WTC11 (cell line): ENCODE results near the gene FKBP1A. TPM values are rescaled to one million over a fixed set of nuclear protein-coding genes. Genes with fewer than 3 reads are reported as not detected.

ENCODE experiments used
- ATAC-seq: fragments of 200-7000 bp; cut with Tn5 transposase; 2 replicates; pipeline ENCODE4 v1.10.0; 2021; ENCODE audit warnings: mild to moderate bottlenecking, moderate library complexity
- CTCF ChIA-PET: fragments of 300-600 bp; sonication (Branson Sonifier 250); formaldehyde crosslinking; loops from one replicate; lab custom pipeline; 2021; ENCODE audit warnings: antibody characterized with exemption; lab: Charles Lee
- POLR2A ChIA-PET: fragments of 350-600 bp; sonication (Branson Sonifier 250); formaldehyde crosslinking; loops from one replicate; lab custom pipeline; 2021; ENCODE audit warnings: antibody characterized with exemption; lab: Charles Lee
- DNase-seq: peaks from one replicate; pipeline ENCODE4 v3.0.0; 2021; ENCODE audit warnings: low spot score
- H3K27ac Mint-ChIP-seq: 2 replicates; pipeline ENCODE4 v1.8.0; 2021; ENCODE audit warnings: mixed read lengths
- H3K27me3 Mint-ChIP-seq: 2 replicates; pipeline ENCODE4 v1.8.0; 2021; ENCODE audit warnings: low read depth, mild to moderate bottlenecking, moderate library complexity, mixed read lengths
- H3K36me3 Mint-ChIP-seq: 2 replicates; pipeline ENCODE4 v1.8.0; 2021; ENCODE audit warnings: mixed read lengths
- H3K4me1 Mint-ChIP-seq: 2 replicates; pipeline ENCODE4 v1.8.0; 2022; ENCODE audit warnings: mixed read lengths
- H3K4me3 Mint-ChIP-seq: 2 replicates; pipeline ENCODE4 v1.8.0; 2021; ENCODE audit warnings: mild to moderate bottlenecking, moderate library complexity, mixed read lengths
- H3K9me3 Mint-ChIP-seq: 2 replicates; pipeline ENCODE4 v1.8.0; 2021; ENCODE audit warnings: mixed read lengths
- ATF3 ChIP-seq: sonication (generic); formaldehyde crosslinking; conservative IDR thresholded peaks from 2 replicates; pipeline ENCODE4 v1.8.1; 2022; ENCODE audit warnings: mild to moderate bottlenecking, missing genetic modification reagents
- CTCF ChIP-seq: fragments of 200-600 bp; IDR thresholded peaks from 2 replicates; pipeline ENCODE4 v1.8.0; 2022; ENCODE audit warnings: antibody characterized with exemption
- ETV6 ChIP-seq: sonication (generic); formaldehyde crosslinking; IDR thresholded peaks from 2 replicates; pipeline ENCODE4 v1.8.1; 2022; ENCODE audit warnings: mild to moderate bottlenecking, missing genetic modification reagents
- FOXK1 ChIP-seq: sonication (generic); formaldehyde crosslinking; IDR thresholded peaks from 2 replicates; pipeline ENCODE4 v1.8.0; 2022; ENCODE audit warnings: mild to moderate bottlenecking, moderate library complexity, missing genetic modification reagents
- FOXP1 ChIP-seq: sonication (generic); formaldehyde crosslinking; IDR thresholded peaks from 2 replicates; pipeline ENCODE4 v1.8.0; 2022; ENCODE audit warnings: missing genetic modification reagents, mild to moderate bottlenecking, moderate library complexity, borderline replicate concordance
- GRHL2 ChIP-seq: fragments of 250-450 bp; sonication (Bioruptor Pico); IDR thresholded peaks from 2 replicates; pipeline ENCODE4 v1.8.0; 2022; ENCODE audit warnings: mild to moderate bottlenecking, moderate library complexity; ENCODE audit not compliant: insufficient replicate concordance, severe bottlenecking
- HMGA2 ChIP-seq: fragments of 250-450 bp; sonication (Bioruptor Pico); IDR thresholded peaks from 2 replicates; pipeline ENCODE4 v1.4.0; 2021; ENCODE audit warnings: mild to moderate bottlenecking, moderate library complexity
- IRF2 ChIP-seq: sonication (generic); formaldehyde crosslinking; IDR thresholded peaks from 2 replicates; pipeline ENCODE4 v1.8.0; 2022; ENCODE audit warnings: low read depth, missing genetic modification reagents, borderline replicate concordance
- JUN ChIP-seq: sonication (generic); formaldehyde crosslinking; IDR thresholded peaks from 2 replicates; pipeline ENCODE4 v1.8.0; 2023; ENCODE audit warnings: mild to moderate bottlenecking, missing genetic modification reagents
- NR1H2 ChIP-seq: sonication (generic); formaldehyde crosslinking; IDR thresholded peaks from 2 replicates; pipeline ENCODE4 v1.9.0; 2021; ENCODE audit warnings: mild to moderate bottlenecking, moderate library complexity, missing genetic modification reagents
- TCF7 ChIP-seq: sonication (generic); formaldehyde crosslinking; IDR thresholded peaks from 2 replicates; pipeline ENCODE4 v1.8.0; 2022; ENCODE audit warnings: mild to moderate bottlenecking, low read depth, missing genetic modification reagents, moderate library complexity
- TEAD1 ChIP-seq: sonication (generic); formaldehyde crosslinking; IDR thresholded peaks from 2 replicates; pipeline ENCODE4 v1.8.0; 2022; ENCODE audit warnings: mild to moderate bottlenecking, missing genetic modification reagents
- TP53 ChIP-seq: sonication (generic); formaldehyde crosslinking; IDR thresholded peaks from 2 replicates; pipeline ENCODE4 v1.8.1; 2023; ENCODE audit warnings: mild to moderate bottlenecking, missing genetic modification reagents
- ZMAT4 ChIP-seq: fragments of 250-450 bp; sonication (Bioruptor Pico); IDR thresholded peaks from 2 replicates; pipeline ENCODE4 v1.9.0; 2021; ENCODE audit warnings: mild to moderate bottlenecking
- total RNA-seq: library from RNA; stranded (reverse); gene quantifications from 3 replicates; pipeline ENCODE4 v1.2.3, GENCODE V29; 2021
- TF ChIP-seq, protein P1 (sequence below): sonication (generic); formaldehyde crosslinking; IDR thresholded peaks from 2 replicates; pipeline ENCODE4 v1.8.0; 2022; ENCODE audit warnings: mild to moderate bottlenecking, missing genetic modification reagents
- TF ChIP-seq, protein P2 (sequence below): sonication (generic); formaldehyde crosslinking; IDR thresholded peaks from 2 replicates; pipeline ENCODE4 v1.8.0; 2022; ENCODE audit warnings: mild to moderate bottlenecking, missing genetic modification reagents
- TF ChIP-seq, protein P3 (sequence below): sonication (generic); formaldehyde crosslinking; IDR thresholded peaks from 2 replicates; pipeline ENCODE4 v1.8.0; 2022; ENCODE audit warnings: mild to moderate bottlenecking, missing genetic modification reagents
- TF ChIP-seq, protein P4 (sequence below): sonication (generic); formaldehyde crosslinking; IDR thresholded peaks from 2 replicates; pipeline ENCODE4 v1.8.0; 2022; ENCODE audit warnings: mild to moderate bottlenecking, missing genetic modification reagents
- TF ChIP-seq, protein P5 (sequence below): sonication (generic); formaldehyde crosslinking; IDR thresholded peaks from 2 replicates; pipeline ENCODE4 v1.8.1; 2022; ENCODE audit warnings: mild to moderate bottlenecking, moderate library complexity, missing genetic modification reagents
- TF ChIP-seq, protein P6 (sequence below): fragments of 250-450 bp; sonication (Bioruptor Pico); IDR thresholded peaks from 2 replicates; pipeline ENCODE4 v1.9.0; 2021; ENCODE audit warnings: mild to moderate bottlenecking

Gene FKBP1A
- total RNA-seq, 1 experiment from 2014 or later = 218 TPM

DNA sequence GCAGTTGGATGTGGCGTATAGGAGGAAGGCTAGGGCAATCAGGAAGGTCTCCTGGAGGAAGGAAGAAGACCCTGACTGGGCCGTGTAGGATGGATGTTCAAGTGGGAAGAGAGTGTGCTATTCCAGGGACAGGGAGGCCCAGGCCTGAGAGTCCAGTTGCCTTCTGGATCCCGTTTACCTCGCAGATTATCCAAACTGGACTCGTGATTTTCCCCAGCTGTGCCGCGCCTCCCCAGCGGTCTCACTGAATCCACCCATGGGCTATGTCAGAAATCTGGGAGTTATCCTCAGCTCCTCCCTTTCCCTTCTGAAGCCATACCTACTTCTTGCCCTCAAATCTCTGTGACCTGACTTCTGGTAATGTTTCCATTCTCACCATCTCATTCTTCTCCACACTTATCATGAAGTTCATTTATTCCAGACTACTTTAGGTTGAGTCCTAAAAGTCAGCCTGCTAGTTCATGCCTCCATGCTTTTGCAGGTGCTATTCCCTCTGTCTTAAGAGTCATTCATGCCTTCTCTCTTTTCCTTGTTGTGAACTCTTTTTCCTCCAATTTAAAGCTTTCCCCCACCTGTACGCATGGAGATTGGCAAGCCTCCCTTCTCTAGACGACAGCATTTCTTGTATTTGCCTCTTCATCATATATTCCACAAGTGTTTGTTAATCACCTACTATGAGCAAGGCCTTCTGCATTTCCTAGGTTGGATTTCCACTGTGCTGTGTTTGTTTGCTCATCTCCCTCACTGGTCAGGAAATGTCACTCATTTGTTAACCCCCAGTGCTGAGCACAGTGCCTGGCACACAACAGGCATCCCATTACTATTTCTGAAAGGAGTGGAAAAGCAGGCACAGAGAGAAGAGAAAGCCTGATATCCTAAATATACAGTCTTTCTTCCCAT, 66.6 kb downstream of the FKBP1A start (continued):
- TF ChIP-seq FOXP1 (CRISPR knock-in tag) = no peak
- TF ChIP-seq TCF7 (CRISPR knock-in tag) = no peak
- no peak for TF ChIP-seq TP53 (CRISPR knock-in tag)

GRCh38 chr20:1325173-1326030, 67.5 kb downstream of the FKBP1A start:
- peak; percentile 85 for ATAC-seq
- Mint-ChIP-seq H3K9me3 (no peaks in the 10 kb centered on the region), H3K36me3 (no peaks in the 10 kb centered on the region)
- TF ChIP-seq FOXK1 (CRISPR knock-in tag) (no peak), IRF2 (no peak), JUN (CRISPR knock-in tag) (0 out of 2 replicates have a peak, but pooled peaks have one; percentile 38), ATF3 (CRISPR knock-in tag) (no peak), HMGA2 (CRISPR knock-in tag) (no peak), GRHL2 (CRISPR knock-in tag) (no peak), ZMAT4 (no peak), CTCF (no peak), NR1H2 (CRISPR knock-in tag) (0 out of 2 replicates have a peak, but pooled peaks have one; percentile 29), TEAD1 (CRISPR knock-in tag) (no peak), ETV6 (CRISPR knock-in tag) (peak; percentile 75; the same call in 1 of the 2 replicates)
- TF ChIP-seq, protein P1, sequence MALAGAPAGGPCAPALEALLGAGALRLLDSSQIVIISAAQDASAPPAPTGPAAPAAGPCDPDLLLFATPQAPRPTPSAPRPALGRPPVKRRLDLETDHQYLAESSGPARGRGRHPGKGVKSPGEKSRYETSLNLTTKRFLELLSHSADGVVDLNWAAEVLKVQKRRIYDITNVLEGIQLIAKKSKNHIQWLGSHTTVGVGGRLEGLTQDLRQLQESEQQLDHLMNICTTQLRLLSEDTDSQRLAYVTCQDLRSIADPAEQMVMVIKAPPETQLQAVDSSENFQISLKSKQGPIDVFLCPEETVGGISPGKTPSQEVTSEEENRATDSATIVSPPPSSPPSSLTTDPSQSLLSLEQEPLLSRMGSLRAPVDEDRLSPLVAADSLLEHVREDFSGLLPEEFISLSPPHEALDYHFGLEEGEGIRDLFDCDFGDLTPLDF (CRISPR knock-in tag) = no peak
- TF ChIP-seq, protein P2, sequence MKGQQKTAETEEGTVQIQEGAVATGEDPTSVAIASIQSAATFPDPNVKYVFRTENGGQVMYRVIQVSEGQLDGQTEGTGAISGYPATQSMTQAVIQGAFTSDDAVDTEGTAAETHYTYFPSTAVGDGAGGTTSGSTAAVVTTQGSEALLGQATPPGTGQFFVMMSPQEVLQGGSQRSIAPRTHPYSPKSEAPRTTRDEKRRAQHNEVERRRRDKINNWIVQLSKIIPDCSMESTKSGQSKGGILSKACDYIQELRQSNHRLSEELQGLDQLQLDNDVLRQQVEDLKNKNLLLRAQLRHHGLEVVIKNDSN (CRISPR knock-in tag) = 0 out of 2 replicates have a peak, but pooled peaks have one; percentile 25
- TF ChIP-seq, protein P3, sequence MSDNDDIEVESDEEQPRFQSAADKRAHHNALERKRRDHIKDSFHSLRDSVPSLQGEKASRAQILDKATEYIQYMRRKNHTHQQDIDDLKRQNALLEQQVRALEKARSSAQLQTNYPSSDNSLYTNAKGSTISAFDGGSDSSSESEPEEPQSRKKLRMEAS = peak; percentile 88
- TF ChIP-seq, protein P4, sequence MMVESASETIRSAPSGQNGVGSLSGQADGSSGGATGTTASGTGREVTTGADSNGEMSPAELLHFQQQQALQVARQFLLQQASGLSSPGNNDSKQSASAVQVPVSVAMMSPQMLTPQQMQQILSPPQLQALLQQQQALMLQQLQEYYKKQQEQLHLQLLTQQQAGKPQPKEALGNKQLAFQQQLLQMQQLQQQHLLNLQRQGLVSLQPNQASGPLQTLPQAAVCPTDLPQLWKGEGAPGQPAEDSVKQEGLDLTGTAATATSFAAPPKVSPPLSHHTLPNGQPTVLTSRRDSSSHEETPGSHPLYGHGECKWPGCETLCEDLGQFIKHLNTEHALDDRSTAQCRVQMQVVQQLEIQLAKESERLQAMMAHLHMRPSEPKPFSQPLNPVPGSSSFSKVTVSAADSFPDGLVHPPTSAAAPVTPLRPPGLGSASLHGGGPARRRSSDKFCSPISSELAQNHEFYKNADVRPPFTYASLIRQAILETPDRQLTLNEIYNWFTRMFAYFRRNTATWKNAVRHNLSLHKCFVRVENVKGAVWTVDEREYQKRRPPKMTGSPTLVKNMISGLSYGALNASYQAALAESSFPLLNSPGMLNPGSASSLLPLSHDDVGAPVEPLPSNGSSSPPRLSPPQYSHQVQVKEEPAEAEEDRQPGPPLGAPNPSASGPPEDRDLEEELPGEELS (CRISPR knock-in tag) = no peak
- TF ChIP-seq, protein P5, sequence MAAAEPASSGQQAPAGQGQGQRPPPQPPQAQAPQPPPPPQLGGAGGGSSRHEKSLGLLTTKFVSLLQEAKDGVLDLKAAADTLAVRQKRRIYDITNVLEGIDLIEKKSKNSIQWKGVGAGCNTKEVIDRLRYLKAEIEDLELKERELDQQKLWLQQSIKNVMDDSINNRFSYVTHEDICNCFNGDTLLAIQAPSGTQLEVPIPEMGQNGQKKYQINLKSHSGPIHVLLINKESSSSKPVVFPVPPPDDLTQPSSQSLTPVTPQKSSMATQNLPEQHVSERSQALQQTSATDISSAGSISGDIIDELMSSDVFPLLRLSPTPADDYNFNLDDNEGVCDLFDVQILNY (CRISPR knock-in tag) = no peak
- TF ChIP-seq, protein P6, sequence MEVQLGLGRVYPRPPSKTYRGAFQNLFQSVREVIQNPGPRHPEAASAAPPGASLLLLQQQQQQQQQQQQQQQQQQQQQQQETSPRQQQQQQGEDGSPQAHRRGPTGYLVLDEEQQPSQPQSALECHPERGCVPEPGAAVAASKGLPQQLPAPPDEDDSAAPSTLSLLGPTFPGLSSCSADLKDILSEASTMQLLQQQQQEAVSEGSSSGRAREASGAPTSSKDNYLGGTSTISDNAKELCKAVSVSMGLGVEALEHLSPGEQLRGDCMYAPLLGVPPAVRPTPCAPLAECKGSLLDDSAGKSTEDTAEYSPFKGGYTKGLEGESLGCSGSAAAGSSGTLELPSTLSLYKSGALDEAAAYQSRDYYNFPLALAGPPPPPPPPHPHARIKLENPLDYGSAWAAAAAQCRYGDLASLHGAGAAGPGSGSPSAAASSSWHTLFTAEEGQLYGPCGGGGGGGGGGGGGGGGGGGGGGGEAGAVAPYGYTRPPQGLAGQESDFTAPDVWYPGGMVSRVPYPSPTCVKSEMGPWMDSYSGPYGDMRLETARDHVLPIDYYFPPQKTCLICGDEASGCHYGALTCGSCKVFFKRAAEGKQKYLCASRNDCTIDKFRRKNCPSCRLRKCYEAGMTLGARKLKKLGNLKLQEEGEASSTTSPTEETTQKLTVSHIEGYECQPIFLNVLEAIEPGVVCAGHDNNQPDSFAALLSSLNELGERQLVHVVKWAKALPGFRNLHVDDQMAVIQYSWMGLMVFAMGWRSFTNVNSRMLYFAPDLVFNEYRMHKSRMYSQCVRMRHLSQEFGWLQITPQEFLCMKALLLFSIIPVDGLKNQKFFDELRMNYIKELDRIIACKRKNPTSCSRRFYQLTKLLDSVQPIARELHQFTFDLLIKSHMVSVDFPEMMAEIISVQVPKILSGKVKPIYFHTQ = no peak

More at GRCh38 chr20:1325173-1326030, 67.5 kb downstream of the FKBP1A start:
- H3K27me3 Mint-ChIP-seq = peaks cover 8% of the 10 kb centered on the region
- peak; percentile 96 for DNase-seq
- peaks cover 7% of the 10 kb centered on the region; the same call in 1 of the 2 replicates for H3K4me1 Mint-ChIP-seq
- ChIA-PET CTCF (interaction anchor here (0.9 to 1.6 kb wide), 6 partner anchors 9 to 178 kb away, joined by 3 to 5 read pairs (median 4); partner anchors contain the start of gene NSFL1C), POLR2A (interaction anchor here (1.1 kb wide), 1 partner anchor 10 kb away, joined by 3 read pairs; no protein-coding TSS in a partner anchor)
- H3K4me3 Mint-ChIP-seq = no peak overlapping the region
- H3K27ac Mint-ChIP-seq = no peak overlapping the region
